Heart left ventricle (tissue), 16 donors: ENCODE data around the gene FER. TPM values are rescaled to one million over a fixed set of nuclear protein-coding genes. Genes with fewer than 3 reads are reported as not detected.

Source experiments
- ATAC-seq, 4 donors: fragments of 200-7000 bp; cut with Tn5 transposase; one replicate each; pipeline ENCODE4 v1.9.1; 2020 to 2022; ENCODE audit warnings: moderate library complexity in 4 of 4, mild to moderate bottlenecking in 3 of 4, moderate number of reproducible peaks in 1 of 4
- DNase-seq, 5 donors: peaks; one replicate each; pipeline ENCODE4 v3.0.0-alpha.2; 2020
- H3K27ac ChIP-seq, 12 donors: fragments of 200-600 bp; sonication (generic) in 4 of 12; one replicate each; pipeline versions ENCODE4 v1.5.0 to v1.8.0; 2016 to 2022; ENCODE audit warnings: mild to moderate bottlenecking in 2 of 12
- H3K27me3 ChIP-seq, 9 donors: fragments of 200-600 bp; sonication (generic) in 2 of 9; one replicate each; pipeline versions ENCODE4 v1.5.1 to v1.8.0; 2016 to 2022; ENCODE audit warnings: mild to moderate bottlenecking in 3 of 9
- H3K36me3 ChIP-seq, 9 donors: fragments of 200-600 bp; sonication (generic) in 2 of 9; one replicate each; pipeline versions ENCODE4 v1.5.0 to v1.8.0; 2018 to 2022; ENCODE audit warnings: mild to moderate bottlenecking in 2 of 9
- H3K4me1 ChIP-seq, 12 donors: fragments of 200-600 bp; sonication (generic) in 4 of 12; one replicate each; pipeline versions ENCODE4 v1.5.0 to v1.8.0; 2016 to 2022; ENCODE audit warnings: mild to moderate bottlenecking in 3 of 12
- H3K4me3 ChIP-seq, 12 donors: fragments of 200-600 bp; sonication (generic) in 4 of 12; one replicate each; pipeline versions ENCODE4 v1.5.0 to v1.8.0; 2017 to 2022; ENCODE audit warnings: mild to moderate bottlenecking in 9 of 12, moderate library complexity in 4 of 12
- H3K9me3 ChIP-seq, 12 donors: fragments of 200-600 bp; sonication (generic) in 4 of 12; one replicate each; pipeline versions ENCODE4 v1.5.0 to v1.8.0; 2016 to 2022; ENCODE audit warnings: mild to moderate bottlenecking in 1 of 12
- CTCF ChIP-seq, 12 donors: fragments of 200-600 bp; sonication (generic) in 4 of 12; IDR thresholded peaks; one replicate each; pipeline versions ENCODE4 v1.5.0 to v1.8.0; 2018 to 2022; ENCODE audit warnings: antibody characterized with exemption in 12 of 12, mild to moderate bottlenecking in 5 of 12
- POLR2A ChIP-seq, 2 donors: fragments of 450-650 bp; IDR thresholded peaks; one replicate each; pipeline ENCODE4 v1.6.1; 2017; ENCODE audit warnings: antibody characterized with exemption in 2 of 2, mild to moderate bottlenecking in 2 of 2, moderate library complexity in 2 of 2
- WGBS, 4 donors: extraction: QIAGEN DNeasy Blood & Tissue Kit in 2 of 4; methylation state at CpG; one replicate each; pipeline versions ENCODE4 v1.1.5 to v1.1.7; 2013 to 2018; 5-methylcytosine and 5-hydroxymethylcytosine counted together
- intact Hi-C, 10 donors: fragments of 100-400 bp; cut with DNase I; formaldehyde crosslinking; loops; one replicate each; pipeline versions ENCODE4 v1.11.1 to v1.14.2; 2022
- polyA plus RNA-seq, 2 donors: library from polyadenylated mRNA; stranded (reverse); fragments of 200-250 nt; gene quantifications; one replicate each; pipeline ENCODE4 v1.2.3, GENCODE V29; 2013
- total RNA-seq, 9 donors: library from RNA; depleted of rRNA in 2 of 9; stranded (reverse); fragments of >200 nt in 2 of 9; fragmentation: NEBNext Ultra II Directional in 3 of 9; extraction: Animal tissue kit (Norgen Biotek cat#: 25700) in 3 of 9; gene quantifications; one replicate each; pipeline versions ENCODE4 v1.1.0 to v1.2.4, GENCODE V29; 2016 to 2023
- donor health status: ischemic (EF 13 %, LVEDD 7.1; RV severe dilation, severe dysfunction).
- donor health status: healthy with polysubstance abuse.
- donor health status: DM: no; HTN: yes; CAD: no.
- donor health status: DM: no; HTN: no; CAD: no.
- donor health status: ischemic (EF 25% LVEDD 6.9; RV normal size, moderate dysfunction).
- donor health status: ischemic (EF 25% LVEDD 5.7; RV mildly dilated, moderate dysfunction).
- donor health status: healthy.
- donor health status: DM: yes; HTN: yes; CAD: no.
- donor health status: ischemic (EF 35%, LVEDD 5.7; RV mildly dilated, moderate dysfunction).
- donor health status: nonischemic (EF 11% LVEDD 7.7; RV severe dilation, severe dysfunction).
- donor health status: DM: yes; HTN: yes; CAD: no.
- donor health status: PGD.
- donor health status: ischemic (EF 29% LVEDD 5.4; RV normal size, mild dysfunction).
- donor health status: nonischemic (EF 23%, LVEDD 6.1; RV moderate dilation, normal function).

FER gene
- total and polyA plus RNA-seq, 11 donors: 1.4 to 25.7 (median 13.1) TPM

GRCh38 chr5:108940506-108940905 is 192.8 kb downstream of the FER start:
- intact Hi-C loops: no loop called here
- DNase-seq: no peak
- Histone ChIP-seq H3K27me3 (no peaks in the 10 kb centered on the region), H3K4me1 (peaks cover 0 to 7% (median 0%) of the 10 kb centered on the region in 12 donors), H3K4me3 (no peak overlapping the region), H3K9me3 (no peaks in the 10 kb centered on the region), H3K36me3 (no peaks in the 10 kb centered on the region), H3K27ac (no peak overlapping the region)
- TF ChIP-seq CTCF (IDR thresholded peaks at IDR 0.05) (no peak), POLR2A (IDR thresholded peaks at IDR 0.05) (no peak)
- no peak for ATAC-seq
- 96 to 100% (median 97%) methylated on average over 4 of the region's 4 CpGs for WGBS, 4 donors

- Histone ChIP-seq H3K27me3 (no peaks in the 10 kb centered on the region), H3K4me1 (peaks cover 0 to 7% (median 0%) of the 10 kb centered on the region in 12 donors), H3K27ac (no peak overlapping the region), H3K4me3 (no peak overlapping the region), H3K9me3 (no peaks in the 10 kb centered on the region), H3K36me3 (peaks cover 0 to 4% (median 0%) of the 10 kb centered on the region in 9 donors)
- intact Hi-C loops: no loop called here
- ATAC-seq (no peak), DNase-seq (no peak)
- TF ChIP-seq POLR2A (IDR thresholded peaks at IDR 0.05): no peak
- no peak for TF ChIP-seq CTCF (IDR thresholded peaks at IDR 0.05)
- 85 to 88% (median 87%) methylated on average over 2 of the region's 2 CpGs for WGBS, 4 donors
Observed at GRCh38 chr5:108941746-108942145, 194.0 kb downstream of the FER start.

- intact Hi-C loops: no loop called here
- peaks cover 0 to 6% (median 0%) of the 10 kb centered on the region in 9 donors for H3K36me3 ChIP-seq
- H3K9me3 ChIP-seq: no peaks in the 10 kb centered on the region
- no peaks in the 10 kb centered on the region for H3K27me3 ChIP-seq
- H3K4me3 ChIP-seq: no peak overlapping the region
- H3K4me1 ChIP-seq: peaks cover 0 to 7% (median 0%) of the 10 kb centered on the region in 12 donors
- DNase-seq: no peak
- no peak for ATAC-seq
- TF ChIP-seq CTCF (IDR thresholded peaks at IDR 0.05) (no peak), POLR2A (IDR thresholded peaks at IDR 0.05) (no peak)
- WGBS, 4 donors: 72 to 78% (median 78%) methylated on average over 1 of the region's 1 CpG
- H3K27ac ChIP-seq: no peak overlapping the region
Observed at GRCh38 chr5:108942701-108943100, 195.0 kb downstream of the FER start.

GRCh38 chr5:108945094-108945493 is 197.4 kb downstream of the FER start:
- WGBS, 4 donors: 73 to 82% (median 77%) methylated on average over 3 of the region's 3 CpGs
- intact Hi-C loops: no loop called here
- peaks cover 0 to 6% (median 0%) of the 10 kb centered on the region in 9 donors for H3K36me3 ChIP-seq
- H3K9me3 ChIP-seq: no peaks in the 10 kb centered on the region
- DNase-seq (no peak), ATAC-seq (no peak)
- H3K27me3 ChIP-seq: no peaks in the 10 kb centered on the region
- H3K27ac ChIP-seq: no peak overlapping the region
- H3K4me1 ChIP-seq: peaks cover 0 to 7% (median 0%) of the 10 kb centered on the region in 12 donors
- TF ChIP-seq POLR2A (IDR thresholded peaks at IDR 0.05) (no peak), CTCF (IDR thresholded peaks at IDR 0.05) (no peak)
- H3K4me3 ChIP-seq: no peak overlapping the region
